ENCODE data around the gene ADAM10.

- TF ChIP-seq BHLHE40 (IDR thresholded peaks at IDR 0.05; ENCODE audit: low read depth, low read length): no peak
- no peak for TF ChIP-seq POLR2A (IDR thresholded peaks at IDR 0.05; ENCODE audit: low read depth, low read length)
- TF ChIP-seq, protein P1, sequence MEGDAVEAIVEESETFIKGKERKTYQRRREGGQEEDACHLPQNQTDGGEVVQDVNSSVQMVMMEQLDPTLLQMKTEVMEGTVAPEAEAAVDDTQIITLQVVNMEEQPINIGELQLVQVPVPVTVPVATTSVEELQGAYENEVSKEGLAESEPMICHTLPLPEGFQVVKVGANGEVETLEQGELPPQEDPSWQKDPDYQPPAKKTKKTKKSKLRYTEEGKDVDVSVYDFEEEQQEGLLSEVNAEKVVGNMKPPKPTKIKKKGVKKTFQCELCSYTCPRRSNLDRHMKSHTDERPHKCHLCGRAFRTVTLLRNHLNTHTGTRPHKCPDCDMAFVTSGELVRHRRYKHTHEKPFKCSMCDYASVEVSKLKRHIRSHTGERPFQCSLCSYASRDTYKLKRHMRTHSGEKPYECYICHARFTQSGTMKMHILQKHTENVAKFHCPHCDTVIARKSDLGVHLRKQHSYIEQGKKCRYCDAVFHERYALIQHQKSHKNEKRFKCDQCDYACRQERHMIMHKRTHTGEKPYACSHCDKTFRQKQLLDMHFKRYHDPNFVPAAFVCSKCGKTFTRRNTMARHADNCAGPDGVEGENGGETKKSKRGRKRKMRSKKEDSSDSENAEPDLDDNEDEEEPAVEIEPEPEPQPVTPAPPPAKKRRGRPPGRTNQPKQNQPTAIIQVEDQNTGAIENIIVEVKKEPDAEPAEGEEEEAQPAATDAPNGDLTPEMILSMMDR (conservative IDR thresholded peaks at IDR 0.05; ENCODE audit: low read depth, low read length): no peak
- TF ChIP-seq, protein P2, sequence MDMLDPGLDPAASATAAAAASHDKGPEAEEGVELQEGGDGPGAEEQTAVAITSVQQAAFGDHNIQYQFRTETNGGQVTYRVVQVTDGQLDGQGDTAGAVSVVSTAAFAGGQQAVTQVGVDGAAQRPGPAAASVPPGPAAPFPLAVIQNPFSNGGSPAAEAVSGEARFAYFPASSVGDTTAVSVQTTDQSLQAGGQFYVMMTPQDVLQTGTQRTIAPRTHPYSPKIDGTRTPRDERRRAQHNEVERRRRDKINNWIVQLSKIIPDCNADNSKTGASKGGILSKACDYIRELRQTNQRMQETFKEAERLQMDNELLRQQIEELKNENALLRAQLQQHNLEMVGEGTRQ (IDR thresholded peaks at IDR 0.05; ENCODE audit: low read depth, low read length): no peak
- no peak for TF ChIP-seq RCOR1 (IDR thresholded peaks at IDR 0.05; ENCODE audit: insufficient replicate concordance, low read length)
- no peak for TF ChIP-seq CEBPB (IDR thresholded peaks at IDR 0.05; ENCODE audit: low read depth, low read length)
- TF ChIP-seq MAZ (IDR thresholded peaks at IDR 0.05; ENCODE audit: borderline replicate concordance, low read depth, low read length): no peak
- TF ChIP-seq MXI1 (IDR thresholded peaks at IDR 0.05; ENCODE audit: borderline replicate concordance, low read depth, low read length): no peak
- no peak for TF ChIP-seq SMC3 (IDR thresholded peaks at IDR 0.05; ENCODE audit: low read depth, low read length)
- TF ChIP-seq RAD21 (IDR thresholded peaks at IDR 0.05; ENCODE audit: low read length): no peak
These were observed 178.0 kb downstream of the ADAM10 start for GRCh38 chr15:58571491-58571890.
